IMR-90 (cell line): ENCODE measurements around the gene STX19. TPM values are rescaled to one million over a fixed set of nuclear protein-coding genes. Genes with fewer than 3 reads are reported as not detected.
"Not testable (repeated sequence)": the region's sequence is repeated elsewhere in the genome, so short reads cannot be mapped to it uniquely, and the experiment has no call there.

Source experiments
- ATAC-seq: fragments of 200-7000 bp; cut with Tn5 transposase; 2 replicates; pipeline ENCODE4 v1.9.1; 2020; ENCODE audit warnings: low read depth, mild to moderate bottlenecking, moderate library complexity
- BruUV-seq: library from RNA; stranded (reverse); fragments of 400-500 nt; replicated peaks from 2 replicates; lab custom pipeline; 2021; lab: Mats Ljungman, UMichigan
- CTCF ChIA-PET: fragments of 300-600 bp; formaldehyde crosslinking; extraction: SDS; loops from one replicate; lab custom pipeline; 2021; ENCODE audit warnings: antibody characterized with exemption; lab: Yijun Ruan, JAX
- POLR2A ChIA-PET: fragments of 300-600 bp; sonication (Branson Sonifier 250); formaldehyde crosslinking; loops from one replicate; lab custom pipeline; 2022; ENCODE audit warnings: antibody characterized with exemption; ENCODE audit not compliant: unreplicated experiment; lab: Charles Lee
- DNase-seq: peaks from one replicate; pipeline ENCODE4 v3.0.0; 2013
- H2AFZ ChIP-seq: replicated peaks from 2 replicates; pipeline ENCODE3; 2013; ENCODE audit warnings: low read length, mild to moderate bottlenecking; ENCODE audit not compliant: poor library complexity
- H2AK5ac ChIP-seq: 2 replicates; pipeline ENCODE4 v1.6.1; 2013; ENCODE audit warnings: low read depth, low read length, inconsistent platforms
- H2AK9ac ChIP-seq: replicated peaks from 2 replicates; pipeline ENCODE3; 2013; ENCODE audit warnings: mild to moderate bottlenecking, low read depth, low read length, moderate library complexity; ENCODE audit not compliant: poor library complexity
- H2BK120ac ChIP-seq: 2 replicates; pipeline ENCODE4 v1.6.1; 2013; ENCODE audit warnings: low read depth, low read length, inconsistent platforms
- H2BK15ac ChIP-seq: 3 replicates; pipeline ENCODE4 v1.6.1; 2013; ENCODE audit warnings: low read depth, low read length, inconsistent platforms
- H2BK20ac ChIP-seq: 2 replicates; pipeline ENCODE4 v1.6.1; 2013; ENCODE audit warnings: low read depth, mild to moderate bottlenecking, inconsistent platforms, low read length, moderate library complexity
- H2BK5ac ChIP-seq: 2 replicates; pipeline ENCODE4 v1.6.1; 2013; ENCODE audit warnings: mild to moderate bottlenecking, low read depth, low read length, inconsistent platforms; ENCODE audit not compliant: poor library complexity, severe bottlenecking
- H3K14ac ChIP-seq: replicated peaks from 2 replicates; pipeline ENCODE4 v1.6.1; 2013; ENCODE audit warnings: low read depth, low read length, inconsistent platforms
- H3K18ac ChIP-seq: 2 replicates; pipeline ENCODE4 v1.6.1; 2013; ENCODE audit warnings: low read depth, low read length, control low read depth
- H3K23ac ChIP-seq: 2 replicates; pipeline ENCODE4 v1.6.1; 2013; ENCODE audit warnings: low read depth, low read length, inconsistent platforms
- H3K27ac ChIP-seq: 2 replicates; pipeline ENCODE4 v1.5.1; 2013; ENCODE audit warnings: mild to moderate bottlenecking, control low read depth, low read length; ENCODE audit not compliant: insufficient read depth
- H3K27me3 ChIP-seq: 2 replicates; pipeline ENCODE4 v1.6.1; 2013; ENCODE audit warnings: low read length; ENCODE audit not compliant: control insufficient read depth, insufficient read depth
- H3K36me3 ChIP-seq: 2 replicates; pipeline ENCODE4 v1.6.1; 2013; ENCODE audit warnings: low read length, mixed read lengths; ENCODE audit not compliant: control insufficient read depth, insufficient read depth
- H3K4ac ChIP-seq: 2 replicates; pipeline ENCODE4 v1.6.1; 2013; ENCODE audit warnings: low read depth, low read length, inconsistent platforms
- H3K4me1 ChIP-seq: 2 replicates; pipeline ENCODE4 v1.6.1; 2013; ENCODE audit warnings: low read length, mixed read lengths; ENCODE audit not compliant: control insufficient read depth, insufficient read depth
- H3K4me2 ChIP-seq: 2 replicates; pipeline ENCODE4 v1.6.1; 2013; ENCODE audit warnings: low read depth, mild to moderate bottlenecking, control low read depth, low read length, moderate library complexity
- H3K4me3 ChIP-seq: 2 replicates; pipeline ENCODE4 v1.5.1; 2013; ENCODE audit warnings: low read depth, mild to moderate bottlenecking, control low read depth, low read length, moderate library complexity; ENCODE audit not compliant: insufficient read depth
- H3K56ac ChIP-seq: 2 replicates; pipeline ENCODE4 v1.6.1; 2013; ENCODE audit warnings: low read length, inconsistent platforms; ENCODE audit not compliant: insufficient read depth; ENCODE audit errors: extremely low read depth
- H3K79me1 ChIP-seq, 2 experiments: 2 replicates each; pipeline ENCODE4 v1.6.1; 2013; ENCODE audit warnings: low read length in 2 of 2, inconsistent platforms in 1 of 2, low read depth in 1 of 2
- H3K9ac ChIP-seq: 2 replicates; pipeline ENCODE4 v1.6.1; 2013; ENCODE audit warnings: low read depth, low read length, control low read depth
- H3K9me1 ChIP-seq: 2 replicates; pipeline ENCODE4 v1.6.1; 2013; ENCODE audit warnings: low read length, inconsistent platforms; ENCODE audit not compliant: insufficient read depth
- H3K9me3 ChIP-seq: 2 replicates; pipeline ENCODE4 v1.6.1; 2013; ENCODE audit warnings: low read length; ENCODE audit not compliant: control insufficient read depth, insufficient read depth
- H4K20me1 ChIP-seq: 2 replicates; pipeline ENCODE4 v1.6.1; 2013; ENCODE audit warnings: low read length, inconsistent platforms; ENCODE audit not compliant: insufficient read depth
- H4K5ac ChIP-seq: 2 replicates; pipeline ENCODE4 v1.6.1; 2013; ENCODE audit warnings: mild to moderate bottlenecking, low read depth, low read length, control low read depth
- H4K8ac ChIP-seq, 2 experiments: 2 replicates each; pipeline ENCODE4 v1.6.1; 2013; ENCODE audit warnings: low read depth in 2 of 2, low read length in 2 of 2, control low read depth in 1 of 2, inconsistent platforms in 1 of 2
- H4K91ac ChIP-seq: 2 replicates; pipeline ENCODE4 v1.6.1; 2013; ENCODE audit warnings: low read depth, low read length, inconsistent platforms; ENCODE audit not compliant: insufficient read depth
- WGBS, 2 experiments: methylation state at CpG; one replicate each; pipeline versions ENCODE4 v1.1.5 to v1.1.7; 2013; ENCODE audit warnings: missing lambda C conversion rate in 2 of 2; ENCODE audit not compliant: insufficient read length in 1 of 2; ENCODE audit errors: extremely low coverage in 2 of 2; 5-methylcytosine and 5-hydroxymethylcytosine counted together
- dilution Hi-C: fragments of 300-500 bp; cut with HindIII; formaldehyde crosslinking; loops from one replicate; pipeline ENCODE4 v1.14.3; 2018; ENCODE audit warnings: low sequenced_read_pairs; ENCODE audit not compliant: unreplicated experiment
- in situ Hi-C: fragments of 300-500 bp; cut with MboI; formaldehyde crosslinking; loops from 3 replicates; pipeline ENCODE4 v1.14.3; 2019; ENCODE audit warnings: low sequenced_read_pairs, inconsistent platforms, mixed read lengths
- intact Hi-C: fragments of 100-400 bp; cut with micrococcal nuclease; formaldehyde crosslinking; loops from 2 replicates; pipeline ENCODE4 v1.10.0; 2022
- polyA plus RNA-seq, 3 experiments: library from polyadenylated mRNA; depleted of rRNA; stranded (reverse); fragments of >200 nt; gene quantifications; 2 replicates each; pipeline ENCODE4 v1.2.3, GENCODE V29; 2012; ENCODE audit warnings: low replicate concordance in 1 of 3
- total RNA-seq: library from RNA; depleted of rRNA; stranded (reverse); fragments of >200 nt; gene quantifications from 2 replicates; pipeline ENCODE4 v1.2.3, GENCODE V29; 2012

STX19 gene
- total and polyA plus RNA-seq, 2 of the 4 experiments (the other 2 are of a cell fraction), result not detected

- CTCF ChIA-PET, H3K79me1 ChIP-seq, H3K9ac ChIP-seq, in situ Hi-C loops, H2BK5ac ChIP-seq, H3K36me3 ChIP-seq, H2AK9ac ChIP-seq, H3K4me1 ChIP-seq, DNase-seq, H2BK20ac ChIP-seq, ATAC-seq, H4K91ac ChIP-seq, H2AK5ac ChIP-seq, H3K4me2 ChIP-seq, H3K27ac ChIP-seq, H3K9me1 ChIP-seq, H3K27me3 ChIP-seq, H2AFZ ChIP-seq, H2BK120ac ChIP-seq, POLR2A ChIA-PET, dilution Hi-C loops, BruUV-seq, H3K14ac ChIP-seq, H3K4me3 ChIP-seq, H4K20me1 ChIP-seq, H4K5ac ChIP-seq, intact Hi-C loops, H3K18ac ChIP-seq, H2BK15ac ChIP-seq, H3K4ac ChIP-seq, H4K8ac ChIP-seq, H3K9me3 ChIP-seq, H3K23ac ChIP-seq, H3K56ac ChIP-seq: not testable (repeated sequence)
- WGBS, 2 experiments, result 100% methylated on average over 9 of the region's 61 CpGs; no CpG with 5 or more reads in 1 of the 2 experiments
Measured at GRCh38 chr3:94044100-94044936, 15.9 kb upstream of the STX19 start.
